ENCODE measurements around the gene NUP62. TPM values are rescaled to one million over a fixed set of nuclear protein-coding genes. Genes with fewer than 3 reads are reported as not detected.

NUP62 gene
- total and polyA plus RNA-seq, 2 of the 8 experiments (the other 6 are each of a cell fraction or from before 2014, with no cell fraction given) = 50.0 to 107 TPM

- no peak overlapping the region for H3K4me3 ChIP-seq (ENCODE audit: extremely low read depth in 1 of 4, insufficient read depth in 2 of 4, low read depth in 3 of 4, low read length in 4 of 4)
- H3K14ac ChIP-seq (ENCODE audit: insufficient read length) = no peak overlapping the region
- no peak overlapping the region for H3K4me2 ChIP-seq (ENCODE audit: insufficient read depth in 1 of 2, low read depth in 2 of 2, low read length in 2 of 2)
- POLR2A ChIA-PET (ENCODE audit: partially characterized antibody) = interaction anchor here (1.0 to 15.1 kb wide), 6 partner anchors 9 to 75 kb away, joined by 3 to 373 read pairs (median 4); partner anchors contain the start of gene PTOV1
- peaks cover 19 to 47% (median 33%) of the 10 kb centered on the region in 4 experiments for H3K36me3 ChIP-seq (ENCODE audit: control insufficient read depth in 2 of 4, insufficient read depth in 4 of 4, low read length in 3 of 4)
- no peak overlapping the region for H2AK5ac ChIP-seq (ENCODE audit: low read depth, low read length)
- no peak overlapping the region for H2BK15ac ChIP-seq (ENCODE audit: low read length)
- no peak overlapping the region for H4K8ac ChIP-seq (ENCODE audit: extremely low read depth, insufficient read depth, low read length)
- 99 to 100% methylated on average over 1 to 5 of the region's 5 CpGs for WGBS, 2 experiments (ENCODE audit: extremely low coverage in 1 of 2, insufficient coverage in 1 of 2, insufficient read length in 1 of 2, insufficient replicate concordance in 2 of 2, low coverage in 1 of 2, low lambda C conversion rate in 2 of 2, missing lambda C conversion rate in 1 of 2)
- H3K9ac ChIP-seq (replicated peaks in 1 of 4; ENCODE audit: extremely low read depth in 1 of 4, low read depth in 3 of 4, low read length in 3 of 4) = no peak overlapping the region
- no peak overlapping the region for H3K27ac ChIP-seq (ENCODE audit: low read depth, low read length)
- no peaks in the 10 kb centered on the region for H3K27me3 ChIP-seq (replicated peaks in 1 of 4; ENCODE audit: control insufficient read depth in 3 of 4, extremely low read depth in 1 of 4, insufficient read depth in 3 of 4, low read length in 3 of 4)
- H3K79me1 ChIP-seq (ENCODE audit: low read depth, low read length) = peaks cover 22% of the 10 kb centered on the region
- no peak overlapping the region for H3K4ac ChIP-seq (replicated peaks; ENCODE audit: insufficient read length, low read depth, low read length)
- no peak overlapping the region for H2BK5ac ChIP-seq (ENCODE audit: low read depth, low read length)
- peaks cover 9% of the 10 kb centered on the region for H3K23me2 ChIP-seq (ENCODE audit: low read depth, low read length)
- H3K18ac ChIP-seq (ENCODE audit: extremely low read depth, low read length) = no peak overlapping the region
- CTCF ChIA-PET (ENCODE audit: partially characterized antibody) = no interaction called here
- H2AFZ ChIP-seq (ENCODE audit: low read length) = no peak overlapping the region
- no peak overlapping the region for H2BK12ac ChIP-seq (ENCODE audit: low read depth, low read length)
- peaks cover 36 to 48% of the 10 kb centered on the region in 2 experiments for H4K20me1 ChIP-seq (replicated peaks in 1 of 2; ENCODE audit: control insufficient read depth in 1 of 2, insufficient read depth in 2 of 2, low read length in 2 of 2)
- H2BK120ac ChIP-seq (replicated peaks; ENCODE audit: low read depth, low read length) = no peak overlapping the region
- FAIRE-seq = no peak
- H3K56ac ChIP-seq (replicated peaks; ENCODE audit: insufficient read length, low read depth, low read length) = no peak overlapping the region
- no peak overlapping the region for H4K5ac ChIP-seq (ENCODE audit: insufficient read length, low read depth, low read length)
- peaks cover 24 to 85% of the 10 kb centered on the region in 2 experiments for H3K79me2 ChIP-seq (ENCODE audit: control insufficient read depth in 1 of 2, insufficient read depth in 2 of 2, low read length in 2 of 2)
- no peak for DNase-seq (ENCODE audit: low read depth in 1 of 2, low spot score in 2 of 2)
- H3K23ac ChIP-seq (ENCODE audit: insufficient read length) = no peak overlapping the region
- no peak overlapping the region for H4K91ac ChIP-seq (replicated peaks; ENCODE audit: insufficient read length, low read length)
- peaks cover 0 to 19% (median 4%) of the 10 kb centered on the region in 4 experiments; a peak in 5 of 7 replicates for H3K4me1 ChIP-seq (replicated peaks in 1 of 4; ENCODE audit: control insufficient read depth in 3 of 4, insufficient read depth in 4 of 4, low read length in 3 of 4)
- H2BK20ac ChIP-seq (ENCODE audit: low read length) = no peak overlapping the region
- no peaks in the 10 kb centered on the region for H3K9me3 ChIP-seq (ENCODE audit: insufficient read depth in 2 of 2, low read depth in 1 of 2, low read length in 1 of 2)
- no peak for TF ChIP-seq CEBPB (IDR thresholded peaks at IDR 0.05; ENCODE audit: low read depth, low read length)
- TF ChIP-seq RBBP5 (IDR thresholded peaks at IDR 0.05; ENCODE audit: borderline replicate concordance, low read depth, low read length) = no peak
- TF ChIP-seq SP4 (IDR thresholded peaks at IDR 0.05; ENCODE audit: low read length) = no peak
These were observed 3.8 kb downstream of the NUP62 start for GRCh38 chr19:49925486-49925885.

Data from H1 (cell line).